Fibroblast of mammary gland (primary cell): ENCODE data around the gene IFIT2.
A peak's percentile ranks its signal among the peaks of the same experiment; 100 is the strongest.

Experiments used
- DNase-seq: peaks from one replicate; pipeline ENCODE4 v3.0.0-alpha.2; 2010; ENCODE audit warnings: low read depth
- H3K4me3 ChIP-seq: 2 replicates; pipeline ENCODE4 v1.5.1; 2011; ENCODE audit warnings: low read depth, mild to moderate bottlenecking, low read length, moderate library complexity; ENCODE audit not compliant: control insufficient read depth
- TF ChIP-seq, protein P1 (sequence below): conservative IDR thresholded peaks from 2 replicates; pipeline ENCODE4 v1.5.1; 2011; ENCODE audit warnings: low read depth, low read length, inconsistent platforms; ENCODE audit not compliant: control insufficient read depth, insufficient read depth

Gene IFIT2

GRCh38 chr10:89302625-89303024, 779 bp downstream of the IFIT2 start:
- peak overlapping the region; percentile 6 for H3K4me3 ChIP-seq
- no peak for DNase-seq
- TF ChIP-seq, protein P1, sequence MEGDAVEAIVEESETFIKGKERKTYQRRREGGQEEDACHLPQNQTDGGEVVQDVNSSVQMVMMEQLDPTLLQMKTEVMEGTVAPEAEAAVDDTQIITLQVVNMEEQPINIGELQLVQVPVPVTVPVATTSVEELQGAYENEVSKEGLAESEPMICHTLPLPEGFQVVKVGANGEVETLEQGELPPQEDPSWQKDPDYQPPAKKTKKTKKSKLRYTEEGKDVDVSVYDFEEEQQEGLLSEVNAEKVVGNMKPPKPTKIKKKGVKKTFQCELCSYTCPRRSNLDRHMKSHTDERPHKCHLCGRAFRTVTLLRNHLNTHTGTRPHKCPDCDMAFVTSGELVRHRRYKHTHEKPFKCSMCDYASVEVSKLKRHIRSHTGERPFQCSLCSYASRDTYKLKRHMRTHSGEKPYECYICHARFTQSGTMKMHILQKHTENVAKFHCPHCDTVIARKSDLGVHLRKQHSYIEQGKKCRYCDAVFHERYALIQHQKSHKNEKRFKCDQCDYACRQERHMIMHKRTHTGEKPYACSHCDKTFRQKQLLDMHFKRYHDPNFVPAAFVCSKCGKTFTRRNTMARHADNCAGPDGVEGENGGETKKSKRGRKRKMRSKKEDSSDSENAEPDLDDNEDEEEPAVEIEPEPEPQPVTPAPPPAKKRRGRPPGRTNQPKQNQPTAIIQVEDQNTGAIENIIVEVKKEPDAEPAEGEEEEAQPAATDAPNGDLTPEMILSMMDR = no peak

DNA sequence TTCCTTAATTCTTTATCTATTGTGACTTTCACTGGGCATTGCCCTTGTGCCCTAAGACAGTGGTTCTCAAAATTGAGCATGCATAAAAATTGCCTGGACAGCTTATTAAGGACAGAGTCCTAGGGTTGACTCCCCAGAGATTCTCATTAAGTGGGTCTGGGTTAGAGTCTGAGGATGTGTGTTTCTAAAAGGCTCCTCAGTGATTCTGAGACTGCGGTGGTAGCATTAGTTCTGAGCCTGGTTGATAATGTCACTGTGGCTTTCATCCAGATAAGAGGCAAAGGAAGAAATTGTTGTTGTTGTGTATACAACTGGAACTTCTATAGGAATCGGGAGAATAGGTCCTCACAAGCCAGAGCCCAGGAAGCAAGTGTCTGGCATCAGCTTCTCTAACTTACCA, 1.3 kb downstream of the IFIT2 start:
- TF ChIP-seq, protein P1 = no peak

DNA sequence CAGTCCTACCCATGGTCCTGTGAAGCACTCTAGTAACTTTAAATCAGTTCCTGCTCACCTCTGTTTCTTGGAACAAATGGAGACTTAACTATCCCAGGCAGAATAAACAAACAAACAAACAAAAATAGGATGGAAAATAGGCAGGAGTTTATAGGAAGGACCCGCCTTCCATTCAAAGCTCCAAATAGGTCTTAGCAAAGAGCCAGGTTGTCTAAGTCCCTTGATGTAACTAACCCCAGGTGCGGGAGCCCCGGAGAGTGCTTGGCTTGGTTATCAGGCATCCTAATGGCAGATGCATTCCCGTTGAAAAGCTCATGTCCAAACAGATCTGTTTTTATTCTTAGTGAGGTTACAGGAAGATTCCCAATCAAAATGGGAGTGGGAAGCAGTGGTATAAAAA, 2.2 kb downstream of the IFIT2 start:
- no peak for DNase-seq
- no peak overlapping the region for H3K4me3 ChIP-seq

More for the DNA sequence above, 1.3 kb downstream of the IFIT2 start:
- no peak for DNase-seq
- H3K4me3 ChIP-seq = no peak overlapping the region

GRCh38 chr10:89304446-89304845, 2.6 kb downstream of the IFIT2 start:
- TF ChIP-seq, protein P1 = no peak
- no peak overlapping the region for H3K4me3 ChIP-seq
- no peak for DNase-seq

More for the DNA sequence above, 2.2 kb downstream of the IFIT2 start:
- TF ChIP-seq, protein P1 = no peak

DNA sequence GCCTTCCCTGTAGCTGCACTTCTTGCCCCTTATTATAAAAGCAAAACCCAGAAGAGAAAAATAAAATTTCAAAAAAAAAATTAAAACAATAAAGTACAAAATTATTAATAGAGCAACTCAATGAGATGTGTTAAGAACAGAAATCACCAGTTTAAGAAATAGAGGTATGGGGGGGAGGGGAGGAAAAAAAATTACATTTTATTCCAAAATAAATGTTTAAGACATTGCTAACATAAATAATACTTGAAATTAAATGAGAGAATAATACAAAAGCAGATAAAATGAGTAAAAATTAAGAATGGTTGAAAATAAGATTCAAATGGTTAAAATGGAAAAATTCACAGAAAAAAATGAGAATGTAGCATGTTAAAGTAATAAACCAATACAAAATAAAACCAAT, 3.1 kb downstream of the IFIT2 start:
- DNase-seq = no peak
- H3K4me3 ChIP-seq = no peak overlapping the region
- TF ChIP-seq, protein P1 = no peak

- DNase-seq = no peak
- TF ChIP-seq, protein P1 = no peak
- H3K4me3 ChIP-seq = no peak overlapping the region
Measured at GRCh38 chr10:89305766-89306433, 4.1 kb downstream of the IFIT2 start.
